AG04449 (cell line): ENCODE measurements around the gene PYROXD2.

Experiments
- CTCF ChIA-PET: fragments of 350-600 bp; formaldehyde crosslinking; extraction: SDS; loops from one replicate; lab custom pipeline; 2021; ENCODE audit warnings: antibody characterized with exemption; lab: Yijun Ruan, JAX
- POLR2A ChIA-PET: fragments of 400-600, 350-600 bp; formaldehyde crosslinking; extraction: SDS; loops from one replicate; lab custom pipeline; 2020; ENCODE audit warnings: antibody characterized with exemption, inconsistent platforms; lab: Yijun Ruan, JAX
- DNase-seq: peaks from one replicate; pipeline ENCODE4 v3.0.0-alpha.2; 2010; ENCODE audit warnings: low read depth, low spot score
- H3K4me3 ChIP-seq: 2 replicates; pipeline ENCODE4 v1.5.1; 2011; ENCODE audit warnings: low read depth, mild to moderate bottlenecking, control low read depth, low read length
- CTCF ChIP-seq: IDR thresholded peaks from one replicate; pipeline ENCODE4 v1.5.1; 2011; ENCODE audit warnings: mild to moderate bottlenecking, moderate library complexity, low read length, control low read depth, inconsistent platforms; ENCODE audit not compliant: insufficient read depth; ENCODE audit errors: missing control alignments

Gene PYROXD2

DNA sequence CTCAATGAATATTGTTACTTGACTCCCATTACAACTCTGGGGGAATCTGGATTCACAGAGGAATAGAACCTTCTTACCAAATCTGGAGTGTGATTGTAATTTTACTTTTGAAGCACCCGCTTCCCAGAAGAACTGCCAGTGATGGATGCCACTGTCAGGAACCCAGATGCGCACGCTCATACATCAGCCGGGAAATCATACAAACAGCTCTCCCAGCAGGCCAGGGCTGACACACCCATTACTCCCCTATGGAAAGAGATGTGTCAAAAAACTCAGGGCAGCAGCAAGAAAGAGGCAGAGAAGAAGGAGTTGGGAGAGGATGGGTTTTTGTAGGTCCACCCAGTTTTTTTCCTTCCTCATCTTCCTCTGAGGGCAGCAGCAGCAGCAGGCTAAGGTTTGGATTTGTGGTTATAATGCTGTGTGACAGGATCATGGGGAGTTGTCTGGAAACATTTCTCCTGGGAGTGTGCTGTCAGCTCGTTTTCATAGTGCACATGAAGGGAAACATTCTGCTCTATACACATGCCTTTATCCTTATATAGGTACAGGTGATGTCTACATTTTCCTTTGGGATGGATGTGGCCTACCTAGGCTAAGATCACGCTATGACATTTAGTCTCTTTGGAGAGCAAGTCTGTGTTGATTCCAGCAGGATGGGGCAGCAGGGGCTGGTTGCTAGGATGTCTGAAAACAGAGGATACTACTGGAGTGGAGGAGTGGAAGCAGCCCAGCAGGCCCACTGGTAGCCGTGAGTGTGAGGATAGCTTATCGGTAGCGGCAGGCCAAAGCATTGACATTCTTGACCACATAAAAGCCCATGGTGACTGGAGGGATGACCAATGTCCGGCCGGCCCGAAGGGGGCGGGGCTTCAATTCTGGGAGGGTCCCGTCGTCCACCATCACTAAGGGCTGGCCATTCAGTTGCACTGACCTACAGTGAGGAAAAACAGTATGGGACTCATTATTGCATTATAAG is 44.1 kb upstream of the PYROXD2 start:
- CTCF ChIA-PET, result interaction anchor here (1.3 to 2.1 kb wide), 2 partner anchors 8 to 64 kb away, joined by 3 to 10 read pairs; no protein-coding TSS in a partner anchor
- no peak overlapping the region for H3K4me3 ChIP-seq
- POLR2A ChIA-PET, result no interaction called here
- no peak for TF ChIP-seq CTCF
- DNase-seq, result no peak

DNA sequence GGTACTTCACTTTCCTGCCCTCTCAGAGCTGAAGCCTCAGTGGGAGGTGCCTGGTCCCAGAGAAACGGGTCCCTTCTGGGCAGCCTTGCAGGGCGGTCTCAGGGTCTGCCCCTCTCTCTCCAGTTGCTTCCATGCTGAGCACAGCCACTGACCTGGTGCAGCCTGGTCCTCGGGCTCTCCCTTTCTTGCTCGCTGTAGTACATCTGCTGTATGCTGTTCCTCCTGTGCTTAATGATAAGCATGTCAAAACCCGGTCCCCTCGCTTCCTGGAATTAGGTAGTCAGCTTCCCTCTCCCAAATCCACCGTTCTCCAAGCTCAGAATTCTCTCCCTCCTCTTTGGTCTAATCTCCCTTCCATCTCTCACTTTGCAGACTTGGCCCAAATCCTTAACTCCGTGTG is 42.7 kb upstream of the PYROXD2 start:
- ChIA-PET POLR2A (interaction anchor here (0.6 kb wide), 1 partner anchor 1162 kb away, joined by 4 read pairs; no protein-coding TSS in a partner anchor), CTCF (interaction anchor here (1.1 to 2.1 kb wide), 3 partner anchors 9 to 63 kb away, joined by 3 to 10 read pairs (median 3); no protein-coding TSS in a partner anchor)
- TF ChIP-seq CTCF, result no peak
- no peak overlapping the region for H3K4me3 ChIP-seq
- DNase-seq, result no peak

GRCh38 chr10:98456686-98457482 is 41.9 kb upstream of the PYROXD2 start:
- ChIA-PET POLR2A (no interaction called here), CTCF (no interaction called here)
- no peak for TF ChIP-seq CTCF
- no peak for DNase-seq
- no peak overlapping the region for H3K4me3 ChIP-seq

DNA sequence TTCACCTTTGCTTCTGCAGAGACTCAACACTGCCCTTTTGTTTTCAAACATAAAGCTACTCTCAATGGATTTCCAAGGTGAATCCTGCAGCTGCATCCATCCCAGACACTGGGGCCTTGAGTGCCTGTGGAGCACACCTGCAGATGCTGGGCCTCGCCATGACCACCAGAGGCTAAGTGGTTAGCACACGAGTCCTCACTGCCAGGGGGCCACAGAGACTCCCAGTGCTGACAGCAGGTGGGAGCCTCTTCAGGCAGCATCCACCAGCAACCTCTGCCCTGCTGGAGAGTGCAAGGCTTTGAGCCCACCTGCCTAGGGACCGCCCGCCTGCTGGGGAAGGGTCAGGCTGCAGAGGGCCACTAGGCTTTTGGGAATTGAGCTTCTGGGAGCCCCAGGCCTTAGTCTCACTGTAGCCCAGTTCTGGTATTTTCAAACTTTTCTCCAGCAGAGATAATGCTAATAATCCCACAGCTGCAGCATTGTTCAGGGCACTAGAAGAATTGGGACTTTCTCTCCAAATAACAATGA is 41.1 kb upstream of the PYROXD2 start:
- H3K4me3 ChIP-seq, result no peak overlapping the region
- ChIA-PET CTCF (interaction anchor here (1.8 kb wide), 1 partner anchor 11 kb away, joined by 4 read pairs; no protein-coding TSS in a partner anchor), POLR2A (no interaction called here)
- no peak for DNase-seq
- TF ChIP-seq CTCF, result no peak

- ChIA-PET CTCF (no interaction called here), POLR2A (no interaction called here)
- DNase-seq, result no peak
- TF ChIP-seq CTCF, result no peak
- H3K4me3 ChIP-seq, result no peak overlapping the region
Measured at GRCh38 chr10:98453729-98454128, 38.7 kb upstream of the PYROXD2 start.
